Bronchial epithelial cell (primary cell): Measurements from ENCODE around the gene TEDC1. TPM values are rescaled to one million over a fixed set of nuclear protein-coding genes. Genes with fewer than 3 reads are reported as not detected.

Experiments
- DNase-seq: peaks from one replicate; pipeline ENCODE4 v3.0.0-alpha.2; 2010; ENCODE audit warnings: low read depth
- FAIRE-seq: peaks from 2 replicates; lab custom pipeline; 2011; peaks lifted over from hg19 to GRCh38; lab: Jason Lieb, UNC
- H3K27me3 ChIP-seq: 2 replicates; pipeline ENCODE4 v1.5.1; 2011; ENCODE audit warnings: low read length; ENCODE audit not compliant: control insufficient read depth, insufficient read depth
- H3K36me3 ChIP-seq: 2 replicates; pipeline ENCODE4 v1.5.1; 2011; ENCODE audit warnings: low read length; ENCODE audit not compliant: control insufficient read depth, insufficient read depth
- H3K4me3 ChIP-seq: 2 replicates; pipeline ENCODE4 v1.5.1; 2011; ENCODE audit warnings: mild to moderate bottlenecking, low read depth, low read length, control low read depth
- CTCF ChIP-seq: IDR thresholded peaks from 2 replicates; pipeline ENCODE4 v1.5.1; 2011; ENCODE audit warnings: mild to moderate bottlenecking, moderate library complexity, low read length, control low read depth, inconsistent platforms; ENCODE audit not compliant: insufficient read depth, severe bottlenecking
- total RNA-seq: library from RNA; depleted of rRNA; stranded (reverse); fragments of >200 nt; gene quantifications from 2 replicates; pipeline ENCODE4 v1.2.1, GENCODE V29; 2014

TEDC1 gene
- total RNA-seq, 1 donor from 2014 or later, result 4.5 TPM

- DNase-seq (no peak), FAIRE-seq (no peak)
- Histone ChIP-seq H3K27me3 (no peaks in the 10 kb centered on the region), H3K36me3 (peaks cover 17% of the 10 kb centered on the region), H3K4me3 (no peak overlapping the region)
- TF ChIP-seq CTCF, result no peak
These were observed 30.4 kb upstream of the TEDC1 start for GRCh38 chr14:105460616-105461015.

- H3K4me3 ChIP-seq, result no peak overlapping the region
- H3K36me3 ChIP-seq, result peaks cover 16% of the 10 kb centered on the region
- no peak for TF ChIP-seq CTCF
- FAIRE-seq (no peak), DNase-seq (no peak)
- H3K27me3 ChIP-seq, result no peaks in the 10 kb centered on the region
These were observed 29.1 kb upstream of the TEDC1 start for GRCh38 chr14:105461903-105462302.

GRCh38 chr14:105464501-105464900, 26.5 kb upstream of the TEDC1 start:
- no peak overlapping the region for H3K4me3 ChIP-seq
- H3K27me3 ChIP-seq, result no peaks in the 10 kb centered on the region
- no peak for FAIRE-seq
- DNase-seq, result no peak
- H3K36me3 ChIP-seq, result peaks cover 18% of the 10 kb centered on the region
- TF ChIP-seq CTCF, result no peak

- DNase-seq, result no peak
- Histone ChIP-seq H3K4me3 (no peak overlapping the region), H3K36me3 (peaks cover 18% of the 10 kb centered on the region), H3K27me3 (no peaks in the 10 kb centered on the region)
- TF ChIP-seq CTCF, result no peak
- no peak for FAIRE-seq
These were observed 25.6 kb upstream of the TEDC1 start for GRCh38 chr14:105465209-105466031.

GRCh38 chr14:105466531-105467248, 24.4 kb upstream of the TEDC1 start:
- DNase-seq (no peak), FAIRE-seq (no peak)
- Histone ChIP-seq H3K27me3 (no peaks in the 10 kb centered on the region), H3K4me3 (no peak overlapping the region), H3K36me3 (peaks cover 18% of the 10 kb centered on the region)
- TF ChIP-seq CTCF, result no peak
